ENCODE measurements around the gene PHRF1. TPM values are rescaled to one million over a fixed set of nuclear protein-coding genes. Genes with fewer than 3 reads are reported as not detected.

Gene PHRF1
- total and polyA plus RNA-seq, 2 of the 4 experiments (the other 2 are of a cell fraction), result 10.9 to 17.5 TPM

- Histone ChIP-seq H3K36me3 (ENCODE audit: control insufficient read depth, insufficient read depth, low read length) (peaks cover 4% of the 10 kb centered on the region), H3K4me3 (ENCODE audit: insufficient read depth, low read depth, low read length) (no peak overlapping the region), H4K20me1 (ENCODE audit: insufficient read depth, low read length) (peaks cover 38% of the 10 kb centered on the region), H2BK20ac (ENCODE audit: low read depth, low read length) (no peak overlapping the region), H3K18ac (ENCODE audit: low read depth, low read length) (no peak overlapping the region), H3K79me1 (ENCODE audit: low read depth in 1 of 2, low read length in 2 of 2) (no peaks in the 10 kb centered on the region), H3K4ac (ENCODE audit: low read depth, low read length) (no peak overlapping the region), H4K5ac (ENCODE audit: low read depth, low read length) (no peak overlapping the region), H3K27ac (ENCODE audit: insufficient read depth, low read length) (no peak overlapping the region), H2AK5ac (ENCODE audit: low read depth, low read length) (no peak overlapping the region), H3K4me1 (ENCODE audit: control insufficient read depth, insufficient read depth, low read length) (peaks cover 10% of the 10 kb centered on the region; the same call in 1 of the 2 replicates), H4K8ac (ENCODE audit: low read depth in 2 of 2, low read length in 2 of 2) (no peak overlapping the region), H3K9me1 (ENCODE audit: insufficient read depth, low read length) (no peaks in the 10 kb centered on the region), H3K27me3 (ENCODE audit: control insufficient read depth, insufficient read depth, low read length) (peaks cover 16% of the 10 kb centered on the region; the same call in 1 of the 2 replicates), H3K23ac (ENCODE audit: low read depth, low read length) (no peak overlapping the region), H2BK15ac (ENCODE audit: low read depth, low read length) (no peak overlapping the region), H2BK120ac (ENCODE audit: low read depth, low read length) (no peak overlapping the region), H3K56ac (ENCODE audit: extremely low read depth, insufficient read depth, low read length) (no peak overlapping the region), H4K91ac (ENCODE audit: insufficient read depth, low read depth, low read length) (no peak overlapping the region), H3K14ac (replicated peaks; ENCODE audit: low read depth, low read length) (no peak overlapping the region), H3K4me2 (ENCODE audit: low read depth, low read length) (no peak overlapping the region), H2AFZ (replicated peaks; ENCODE audit: low read length, poor library complexity) (no peak overlapping the region), H2BK5ac (ENCODE audit: low read depth, low read length, poor library complexity, severe bottlenecking) (no peak overlapping the region), H3K9me3 (ENCODE audit: control insufficient read depth, insufficient read depth, low read length) (no peaks in the 10 kb centered on the region), H2AK9ac (replicated peaks; ENCODE audit: low read depth, low read length, poor library complexity) (peak overlapping the region; percentile 42), H3K9ac (ENCODE audit: low read depth, low read length) (no peak overlapping the region)
- TF ChIP-seq MAZ (IDR thresholded peaks at IDR 0.05; ENCODE audit: borderline replicate concordance, low read depth, low read length) (no peak), BHLHE40 (IDR thresholded peaks at IDR 0.05; ENCODE audit: low read depth, low read length) (no peak), RAD21 (IDR thresholded peaks at IDR 0.05; ENCODE audit: low read length) (no peak), ELK1 (IDR thresholded peaks at IDR 0.05; ENCODE audit: borderline replicate concordance, low read depth, low read length) (no peak), FOS (IDR thresholded peaks at IDR 0.05; ENCODE audit: low read depth, low read length) (no peak), CTCF (conservative IDR thresholded peaks at IDR 0.05; ENCODE audit: low read depth, low read length) (no peak), POLR2A (IDR thresholded peaks at IDR 0.05; ENCODE audit: low read depth, low read length) (no peak), MAFK (IDR thresholded peaks at IDR 0.05; ENCODE audit: low read depth, low read length) (no peak), RFX5 (IDR thresholded peaks at IDR 0.05; ENCODE audit: low read depth, low read length) (no peak)
- ATAC-seq (ENCODE audit: low read depth), result no peak
- WGBS, 2 experiments (ENCODE audit: extremely low coverage in 2 of 2, insufficient read length in 1 of 2), result 64% methylated on average over 13 of the region's 22 CpGs; no CpG with 5 or more reads in 1 of the 2 experiments
- dilution Hi-C loops (cut with HindIII; ENCODE audit: low sequenced_read_pairs, unreplicated experiment) (no loop called here), intact Hi-C loops (cut with micrococcal nuclease) (no loop called here), in situ Hi-C loops (cut with MboI; ENCODE audit: low sequenced_read_pairs) (no loop called here)
- no peak for DNase-seq
- ChIA-PET CTCF (no interaction called here), POLR2A (ENCODE audit: unreplicated experiment) (no interaction called here)
- BruUV-seq (replicated peaks), result no TSS peak
Measured at GRCh38 chr11:635945-636510, 59.8 kb downstream of the PHRF1 start.

Measured in IMR-90 (cell line).